ENCODE data around the gene RYR1.

Gene RYR1

GRCh38 chr19:38523319-38523718, 89.8 kb downstream of the RYR1 start:
- no peak for TF ChIP-seq MYC (IDR thresholded peaks at IDR 0.05; ENCODE audit: low read depth, low read length)
- TF ChIP-seq, protein P1, sequence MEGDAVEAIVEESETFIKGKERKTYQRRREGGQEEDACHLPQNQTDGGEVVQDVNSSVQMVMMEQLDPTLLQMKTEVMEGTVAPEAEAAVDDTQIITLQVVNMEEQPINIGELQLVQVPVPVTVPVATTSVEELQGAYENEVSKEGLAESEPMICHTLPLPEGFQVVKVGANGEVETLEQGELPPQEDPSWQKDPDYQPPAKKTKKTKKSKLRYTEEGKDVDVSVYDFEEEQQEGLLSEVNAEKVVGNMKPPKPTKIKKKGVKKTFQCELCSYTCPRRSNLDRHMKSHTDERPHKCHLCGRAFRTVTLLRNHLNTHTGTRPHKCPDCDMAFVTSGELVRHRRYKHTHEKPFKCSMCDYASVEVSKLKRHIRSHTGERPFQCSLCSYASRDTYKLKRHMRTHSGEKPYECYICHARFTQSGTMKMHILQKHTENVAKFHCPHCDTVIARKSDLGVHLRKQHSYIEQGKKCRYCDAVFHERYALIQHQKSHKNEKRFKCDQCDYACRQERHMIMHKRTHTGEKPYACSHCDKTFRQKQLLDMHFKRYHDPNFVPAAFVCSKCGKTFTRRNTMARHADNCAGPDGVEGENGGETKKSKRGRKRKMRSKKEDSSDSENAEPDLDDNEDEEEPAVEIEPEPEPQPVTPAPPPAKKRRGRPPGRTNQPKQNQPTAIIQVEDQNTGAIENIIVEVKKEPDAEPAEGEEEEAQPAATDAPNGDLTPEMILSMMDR (IDR thresholded peaks at IDR 0.05; ENCODE audit: low read depth, low read length) = no peak
- no peak for TF ChIP-seq POLR2A (IDR thresholded peaks at IDR 0.05; ENCODE audit: extremely low read depth, insufficient read length)
- TF ChIP-seq, protein P2, sequence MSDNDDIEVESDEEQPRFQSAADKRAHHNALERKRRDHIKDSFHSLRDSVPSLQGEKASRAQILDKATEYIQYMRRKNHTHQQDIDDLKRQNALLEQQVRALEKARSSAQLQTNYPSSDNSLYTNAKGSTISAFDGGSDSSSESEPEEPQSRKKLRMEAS (IDR thresholded peaks at IDR 0.05; ENCODE audit: low read depth, low read length) = no peak
- no peak overlapping the region for H3K4me3 ChIP-seq (ENCODE audit: low read depth, low read length)
- DNase-seq (ENCODE audit: low read depth) = no peak

DNA sequence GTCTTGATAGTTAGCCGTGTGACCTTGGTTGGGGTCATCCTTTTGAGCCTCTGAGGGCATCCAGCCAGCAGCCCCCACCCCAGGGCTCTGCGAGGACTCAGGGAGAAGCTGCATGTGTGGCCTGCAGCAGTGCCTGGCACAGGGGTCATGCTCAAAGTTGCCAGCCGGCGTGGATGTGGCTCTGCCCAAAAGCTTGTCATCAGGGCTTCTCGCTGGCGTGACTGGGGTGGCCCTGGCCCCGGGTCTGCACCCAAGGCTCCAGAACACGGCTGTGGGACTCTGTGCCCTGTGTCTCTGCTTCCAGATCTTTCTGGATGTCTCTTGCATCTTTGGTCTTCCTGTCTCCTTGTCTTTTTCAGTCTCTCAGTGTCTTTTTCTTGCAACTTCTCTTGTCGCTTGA, 90.9 kb downstream of the RYR1 start:
- DNase-seq (ENCODE audit: low read depth) = no peak
- no peak overlapping the region for H3K4me3 ChIP-seq (ENCODE audit: low read depth, low read length)
- TF ChIP-seq MYC (IDR thresholded peaks at IDR 0.05; ENCODE audit: low read depth, low read length) = no peak
- TF ChIP-seq, protein P1 (IDR thresholded peaks at IDR 0.05; ENCODE audit: low read depth, low read length) = no peak
- TF ChIP-seq, protein P2 (IDR thresholded peaks at IDR 0.05; ENCODE audit: low read depth, low read length) = no peak

DNA sequence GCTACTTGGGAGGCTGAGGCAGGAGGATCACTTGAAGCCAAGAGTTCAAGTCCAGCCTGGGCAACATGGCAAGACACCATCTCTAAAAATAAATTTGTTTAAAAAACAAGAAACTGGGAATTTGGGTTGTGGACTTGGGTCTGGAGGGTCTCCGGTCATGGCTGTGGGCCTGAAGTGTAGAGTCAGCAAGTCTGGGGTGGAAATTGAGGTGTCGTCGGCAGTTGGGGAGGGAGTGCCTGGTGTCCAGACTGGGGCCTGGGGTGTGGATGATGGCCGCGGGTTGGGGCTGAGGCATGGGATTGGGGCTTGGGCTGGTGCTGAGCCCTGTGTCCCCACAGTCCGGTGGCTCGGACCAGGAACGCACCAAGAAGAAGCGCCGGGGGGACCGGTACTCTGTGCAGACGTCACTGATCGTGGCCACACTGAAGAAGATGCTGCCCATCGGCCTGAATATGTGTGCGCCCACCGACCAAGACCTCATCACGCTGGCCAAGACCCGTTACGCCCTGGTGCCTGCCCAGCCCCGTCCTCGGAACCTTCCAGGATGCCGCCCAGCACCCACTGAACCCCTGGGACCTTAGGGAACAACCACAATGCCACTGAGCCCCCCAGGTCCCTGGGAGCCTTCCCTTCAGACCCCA, 91.6 kb downstream of the RYR1 start:
- no peak for DNase-seq (ENCODE audit: low read depth)
- H3K4me3 ChIP-seq (ENCODE audit: low read depth, low read length) = no peak overlapping the region
- TF ChIP-seq POLR2A (IDR thresholded peaks at IDR 0.05; ENCODE audit: extremely low read depth, insufficient read length) = no peak
- TF ChIP-seq, protein P2 (IDR thresholded peaks at IDR 0.05; ENCODE audit: low read depth, low read length) = no peak
- TF ChIP-seq, protein P1 (IDR thresholded peaks at IDR 0.05; ENCODE audit: low read depth, low read length) = no peak
- no peak for TF ChIP-seq MYC (IDR thresholded peaks at IDR 0.05; ENCODE audit: low read depth, low read length)

- no peak for DNase-seq (ENCODE audit: low read depth)
- H3K4me3 ChIP-seq (ENCODE audit: low read depth, low read length) = no peak overlapping the region
- TF ChIP-seq MYC (IDR thresholded peaks at IDR 0.05; ENCODE audit: low read depth, low read length) (no peak), POLR2A (IDR thresholded peaks at IDR 0.05; ENCODE audit: extremely low read depth, insufficient read length) (no peak)
- TF ChIP-seq, protein P1 (IDR thresholded peaks at IDR 0.05; ENCODE audit: low read depth, low read length) = no peak
- TF ChIP-seq, protein P2 (IDR thresholded peaks at IDR 0.05; ENCODE audit: low read depth, low read length) = no peak
These were observed 92.9 kb downstream of the RYR1 start for GRCh38 chr19:38526430-38526829.

GRCh38 chr19:38527466-38528136, 94.1 kb downstream of the RYR1 start:
- no peak for DNase-seq (ENCODE audit: low read depth)
- H3K4me3 ChIP-seq (ENCODE audit: low read depth, low read length) = no peak overlapping the region
- TF ChIP-seq, protein P2 (IDR thresholded peaks at IDR 0.05; ENCODE audit: low read depth, low read length) = no peak
- TF ChIP-seq, protein P1 (IDR thresholded peaks at IDR 0.05; ENCODE audit: low read depth, low read length) = no peak
- TF ChIP-seq MYC (IDR thresholded peaks at IDR 0.05; ENCODE audit: low read depth, low read length) (no peak), POLR2A (IDR thresholded peaks at IDR 0.05; ENCODE audit: extremely low read depth, insufficient read length) (no peak)
